Uterus (tissue), 2 donors: ENCODE measurements around the gene HDGFL1.

ENCODE experiments used
- CTCF ChIP-seq, 4 experiments: fragments of 200-600 bp in 2 of 4; fragments of 450-650 bp in 2 of 4; sonication (generic) in 2 of 4; IDR thresholded peaks; one replicate each; pipeline ENCODE4 v1.5.1; 2016 to 2019; ENCODE audit warnings: antibody characterized with exemption in 4 of 4, mild to moderate bottlenecking in 2 of 4, moderate library complexity in 1 of 4
- POLR2A ChIP-seq, 2 donors: fragments of 450-650 bp; IDR thresholded peaks; one replicate each; pipeline ENCODE4 v1.6.1; 2016; ENCODE audit warnings: antibody characterized with exemption in 2 of 2, mild to moderate bottlenecking in 1 of 2, moderate library complexity in 1 of 2

GRCh38 chr6:22536122-22536521 lies 33.2 kb upstream of the HDGFL1 start:
- no peak for TF ChIP-seq CTCF (IDR thresholded peaks at IDR 0.05)
- TF ChIP-seq POLR2A (IDR thresholded peaks at IDR 0.05) = no peak
